CD4-positive, alpha-beta T cell treated with Interleukin-6 for 4 hours (primary cell): Measurements from ENCODE around the gene CDC23.
A peak's percentile ranks its signal among the peaks of the same experiment; 100 is the strongest.
"Not testable (repeated sequence)": the region's sequence is repeated elsewhere in the genome, so short reads cannot be mapped to it uniquely, and the experiment has no call there.

ENCODE experiments used
- DNase-seq: peaks from one replicate; pipeline ENCODE4 v3.0.0-alpha.2; 2020; ENCODE audit warnings: mixed read lengths

The CDC23 gene

GRCh38 chr5:138212828-138213160 is 329 bp downstream of the CDC23 start:
- peak; percentile 19 for DNase-seq

GRCh38 chr5:138210985-138211384 is 2.1 kb downstream of the CDC23 start:
- DNase-seq: no peak

- DNase-seq: not testable (repeated sequence)
Observed at GRCh38 chr5:138193859-138194258, 19.3 kb downstream of the CDC23 start.

- no peak for DNase-seq
Observed at GRCh38 chr5:138192826-138193225, 20.3 kb downstream of the CDC23 start.

GRCh38 chr5:138188626-138189025 is 24.5 kb downstream of the CDC23 start:
- no peak for DNase-seq

- no peak for DNase-seq
Observed at GRCh38 chr5:138186002-138186447, 27.1 kb downstream of the CDC23 start.

- no peak for DNase-seq
Observed at GRCh38 chr5:138182808-138183207, 30.3 kb downstream of the CDC23 start.

- DNase-seq: no peak
Observed at GRCh38 chr5:138180841-138181240, 32.3 kb downstream of the CDC23 start.

GRCh38 chr5:138180183-138180782 is 32.8 kb downstream of the CDC23 start:
- no peak for DNase-seq

GRCh38 chr5:138179277-138179857 is 33.8 kb downstream of the CDC23 start:
- no peak for DNase-seq

- DNase-seq: peak; percentile 93
Observed at GRCh38 chr5:138178516-138179276, 34.4 kb downstream of the CDC23 start, which contains the start of the genes BRD8 and KIF20A. Gene BRD8 (minus strand): TSS chr5:138178630. CDS start chr5:138178614, 16 bp downstream. Gene KIF20A (plus strand): TSS chr5:138179112. CDS start chr5:138179681, 569 bp downstream.

GRCh38 chr5:138177941-138178515 is 35.1 kb downstream of the CDC23 start:
- peak; percentile 18 for DNase-seq

- DNase-seq: no peak
Observed at GRCh38 chr5:138170299-138170698, 42.8 kb downstream of the CDC23 start.

GRCh38 chr5:138169124-138169523 is 44.0 kb downstream of the CDC23 start:
- DNase-seq: no peak

GRCh38 chr5:138163721-138164120 is 49.4 kb downstream of the CDC23 start:
- no peak for DNase-seq

- no peak for DNase-seq
Observed at GRCh38 chr5:138160706-138161105, 52.4 kb downstream of the CDC23 start.

GRCh38 chr5:138159666-138160065 is 53.5 kb downstream of the CDC23 start:
- no peak for DNase-seq

- DNase-seq: no peak
Observed at GRCh38 chr5:138157626-138158025, 55.5 kb downstream of the CDC23 start.

- not testable (repeated sequence) for DNase-seq
Observed at GRCh38 chr5:138155977-138156376, 57.1 kb downstream of the CDC23 start.

GRCh38 chr5:138149530-138149929 is 63.6 kb downstream of the CDC23 start:
- no peak for DNase-seq

- DNase-seq: no peak
Observed at GRCh38 chr5:138148811-138149210, 64.3 kb downstream of the CDC23 start.

- DNase-seq: not testable (repeated sequence)
Observed at GRCh38 chr5:138143578-138143977, 69.5 kb downstream of the CDC23 start.

- DNase-seq: no peak
Observed at GRCh38 chr5:138141734-138142133, 71.4 kb downstream of the CDC23 start.

GRCh38 chr5:138140268-138140667 is 72.9 kb downstream of the CDC23 start:
- DNase-seq: no peak
